ENCODE results near the gene VPS35L. TPM values are rescaled to one million over a fixed set of nuclear protein-coding genes. Genes with fewer than 3 reads are reported as not detected.

The VPS35L gene
- total RNA-seq, 2 experiments from 2014 or later, result 25.8 to 28.3 TPM

DNA sequence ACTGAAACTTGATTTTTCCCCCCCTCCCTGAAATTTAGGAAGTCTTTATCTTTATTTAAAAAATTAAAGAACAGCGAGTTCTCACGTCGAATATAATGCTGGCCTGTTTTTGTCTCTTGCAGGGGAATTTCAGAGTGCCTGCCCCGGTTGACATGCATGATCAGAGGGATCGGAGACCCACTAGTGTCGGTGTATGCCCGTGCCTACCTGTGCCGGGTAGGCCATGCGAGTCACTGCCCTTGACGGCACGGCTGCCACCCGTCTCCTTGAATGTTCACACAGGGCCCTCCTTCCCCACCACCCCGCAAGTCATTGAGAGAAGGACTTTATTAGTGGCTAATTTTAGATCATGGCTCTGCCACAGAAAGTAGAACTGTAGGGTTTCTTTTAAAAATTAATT lies 54.7 kb downstream of the VPS35L start:
- Histone ChIP-seq H3K27me3 (ENCODE audit: control insufficient read depth in 1 of 2, insufficient read depth in 2 of 2, low read length in 2 of 2) (no peaks in the 10 kb centered on the region), H3K27ac (ENCODE audit: low read depth in 1 of 2, low read length in 2 of 2) (no peak overlapping the region), H3K4me3 (ENCODE audit: low read length) (no peak overlapping the region), H3K9me3 (ENCODE audit: control insufficient read depth in 1 of 2, insufficient read depth in 1 of 2, low read length in 2 of 2) (no peaks in the 10 kb centered on the region), H3K4me1 (ENCODE audit: insufficient read depth, low read length) (no peaks in the 10 kb centered on the region), H3K36me3 (ENCODE audit: insufficient read depth, low read length) (peaks cover 46% of the 10 kb centered on the region)
- H3K9me3 Mint-ChIP-seq, result peaks cover 4% of the 10 kb centered on the region
- H3K27ac Mint-ChIP-seq, result no peak overlapping the region
- ATAC-seq (ENCODE audit: poor library complexity) (no peak), DNase-seq (no peak)
- H3K27me3 Mint-ChIP-seq, result no peaks in the 10 kb centered on the region
- no peaks in the 10 kb centered on the region for H3K4me1 Mint-ChIP-seq (ENCODE audit: low read depth)
- intact Hi-C loops (cut with DNase I, micrococcal nuclease), result no loop called here
- POLR2A ChIA-PET, result no interaction called here
- CTCF ChIA-PET, result no interaction called here
- H3K4me3 Mint-ChIP-seq, result no peak overlapping the region
- peaks cover 87% of the 10 kb centered on the region for H3K36me3 Mint-ChIP-seq (ENCODE audit: low read depth)
- no peak for TF ChIP-seq CTCF (IDR thresholded peaks at IDR 0.05)

DNA sequence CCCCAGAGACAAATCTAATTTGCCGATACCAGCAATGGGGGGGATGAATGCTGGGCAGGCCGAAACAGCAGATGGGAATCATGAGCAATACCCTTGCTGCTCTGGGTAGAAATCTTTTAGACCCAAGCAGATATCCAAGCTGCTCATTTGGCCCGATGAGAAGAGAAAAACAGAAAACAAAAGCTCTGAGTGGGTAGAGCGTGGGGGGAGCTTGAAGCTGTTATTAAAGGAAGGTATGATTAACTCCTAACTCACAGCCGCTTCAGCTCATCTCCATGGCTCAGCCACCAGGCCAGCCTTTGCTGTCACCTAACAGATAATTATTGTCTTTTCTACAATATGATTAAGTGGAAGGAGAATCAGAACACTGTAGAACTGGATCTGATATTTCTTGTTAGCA lies 58.3 kb downstream of the VPS35L start:
- H3K4me1 ChIP-seq (ENCODE audit: insufficient read depth, low read length), result no peaks in the 10 kb centered on the region
- H3K27me3 ChIP-seq (ENCODE audit: control insufficient read depth in 1 of 2, insufficient read depth in 2 of 2, low read length in 2 of 2), result no peaks in the 10 kb centered on the region
- Mint-ChIP-seq H3K9me3 (no peaks in the 10 kb centered on the region), H3K36me3 (ENCODE audit: low read depth) (peaks cover 74% of the 10 kb centered on the region), H3K27ac (no peak overlapping the region), H3K4me3 (no peak overlapping the region), H3K4me1 (ENCODE audit: low read depth) (no peaks in the 10 kb centered on the region), H3K27me3 (no peaks in the 10 kb centered on the region)
- ATAC-seq (ENCODE audit: poor library complexity), result no peak
- ChIA-PET POLR2A (no interaction called here), CTCF (no interaction called here)
- H3K36me3 ChIP-seq (ENCODE audit: insufficient read depth, low read length), result peaks cover 31% of the 10 kb centered on the region
- TF ChIP-seq CTCF (IDR thresholded peaks at IDR 0.05), result no peak
- H3K4me3 ChIP-seq (ENCODE audit: low read length), result no peak overlapping the region
- H3K27ac ChIP-seq (ENCODE audit: low read depth in 1 of 2, low read length in 2 of 2), result no peak overlapping the region
- H3K9me3 ChIP-seq (ENCODE audit: control insufficient read depth in 1 of 2, insufficient read depth in 1 of 2, low read length in 2 of 2), result no peaks in the 10 kb centered on the region
- intact Hi-C loops (cut with DNase I, micrococcal nuclease), result no loop called here
- no peak for DNase-seq

GRCh38 chr16:19616241-19616640 lies 60.7 kb downstream of the VPS35L start:
- DNase-seq (no peak), ATAC-seq (ENCODE audit: poor library complexity) (no peak)
- H3K27ac Mint-ChIP-seq, result no peak overlapping the region
- Histone ChIP-seq H3K4me1 (ENCODE audit: insufficient read depth, low read length) (no peaks in the 10 kb centered on the region), H3K4me3 (ENCODE audit: low read length) (no peak overlapping the region), H3K27me3 (ENCODE audit: control insufficient read depth in 1 of 2, insufficient read depth in 2 of 2, low read length in 2 of 2) (no peaks in the 10 kb centered on the region), H3K27ac (ENCODE audit: low read depth in 1 of 2, low read length in 2 of 2) (no peak overlapping the region), H3K36me3 (ENCODE audit: insufficient read depth, low read length) (peaks cover 17% of the 10 kb centered on the region), H3K9me3 (ENCODE audit: control insufficient read depth in 1 of 2, insufficient read depth in 1 of 2, low read length in 2 of 2) (no peaks in the 10 kb centered on the region)
- POLR2A ChIA-PET, result no interaction called here
- H3K4me1 Mint-ChIP-seq (ENCODE audit: low read depth), result no peaks in the 10 kb centered on the region
- no peaks in the 10 kb centered on the region for H3K27me3 Mint-ChIP-seq
- no peak overlapping the region for H3K4me3 Mint-ChIP-seq
- H3K36me3 Mint-ChIP-seq (ENCODE audit: low read depth), result peaks cover 65% of the 10 kb centered on the region
- no peaks in the 10 kb centered on the region for H3K9me3 Mint-ChIP-seq
- intact Hi-C loops (cut with DNase I, micrococcal nuclease), result no loop called here
- CTCF ChIA-PET, result no interaction called here
- TF ChIP-seq CTCF (IDR thresholded peaks at IDR 0.05), result no peak

All from CD4-positive, alpha-beta T cell (primary cell).